Transverse colon (tissue), 4 donors: Measurements from ENCODE around the gene SPINT4. TPM values are rescaled to one million over a fixed set of nuclear protein-coding genes. Genes with fewer than 3 reads are reported as not detected.

Experiments
- DNase-seq: peaks from one replicate; pipeline ENCODE4 v3.0.0-alpha.2; 2019
- H3K27ac ChIP-seq, 4 donors: fragments of 200-600 bp; sonication (generic); 2 replicates each; pipeline ENCODE4 v1.5.1; 2016 to 2018; ENCODE audit warnings: inconsistent platforms in 4 of 4
- H3K27me3 ChIP-seq: fragments of 200-600 bp; sonication (generic); 2 replicates; pipeline ENCODE4 v1.5.1; 2017; ENCODE audit warnings: inconsistent platforms
- H3K36me3 ChIP-seq, 4 donors: fragments of 200-600 bp; sonication (generic); 2 replicates each; pipeline ENCODE4 v1.5.1; 2017 to 2019; ENCODE audit warnings: inconsistent platforms in 4 of 4
- H3K4me1 ChIP-seq, 4 donors: fragments of 200-600 bp; sonication (generic); 2 replicates each; pipeline ENCODE4 v1.5.1; 2017 to 2020; ENCODE audit warnings: inconsistent platforms in 4 of 4
- H3K4me3 ChIP-seq, 4 donors: fragments of 200-600 bp; sonication (generic); 1 replicate in 1 of 4; 2 replicates in 3 of 4; pipeline versions ENCODE4 v1.5.1 to v1.6.1; 2017 to 2019; ENCODE audit warnings: inconsistent platforms in 4 of 4
- H3K9me3 ChIP-seq, 2 donors: fragments of 200-600 bp; sonication (generic); 2 replicates each; pipeline ENCODE4 v1.5.1; 2017 to 2019; ENCODE audit warnings: inconsistent platforms in 2 of 2
- CTCF ChIP-seq, 5 experiments: fragments of 200-600 bp in 3 of 5; fragments of 450-650 bp in 2 of 5; sonication (generic) in 3 of 5; IDR thresholded peaks; 1 replicate in 2 of 5; 2 replicates in 3 of 5; pipeline ENCODE4 v1.5.1; 2016 to 2017; ENCODE audit warnings: antibody characterized with exemption in 5 of 5, inconsistent platforms in 3 of 5, mild to moderate bottlenecking in 2 of 5, moderate library complexity in 1 of 5
- EP300 ChIP-seq: sonication (generic); formaldehyde crosslinking; IDR thresholded peaks from one replicate; pipeline ENCODE4 v1.6.1; 2017; ENCODE audit warnings: antibody characterized with exemption, low read depth
- POLR2A ChIP-seq: fragments of 450-650 bp; IDR thresholded peaks from one replicate; pipeline ENCODE4 v1.6.1; 2016; ENCODE audit warnings: antibody characterized with exemption, mild to moderate bottlenecking, moderate library complexity
- POLR2AphosphoS5 ChIP-seq, 3 donors: sonication (generic); formaldehyde crosslinking; IDR thresholded peaks; one replicate each; pipeline ENCODE4 v1.6.1; 2016; ENCODE audit warnings: antibody characterized with exemption in 3 of 3
- WGBS, 2 donors: methylation state at CpG; one replicate each; pipeline ENCODE4 v1.1.5; 2018; ENCODE audit warnings: low coverage in 1 of 2; 5-methylcytosine and 5-hydroxymethylcytosine counted together
- in situ Hi-C, 4 donors: fragments of 200-750 bp; cut with MboI; loops; one replicate each; pipeline versions ENCODE4 v1.15.0 to v1.15.1; 2017; ENCODE audit warnings: low sequenced_read_pairs in 3 of 4, low pct_ligation_motif_present in 1 of 4, low pct_unique_long_range_greater_than_20kb in 1 of 4
- intact Hi-C: fragments of 100-400 bp; cut with DNase I; formaldehyde crosslinking; loops from one replicate; pipeline ENCODE4 v1.15.1; 2023; ENCODE audit warnings: low total_unique reads
- total RNA-seq, 4 donors: library from RNA; depleted of rRNA; stranded (reverse); fragments of >200 nt; gene quantifications; one replicate each; pipeline ENCODE4 v1.1.0, GENCODE V29; 2016

Gene SPINT4
- total RNA-seq, 4 donors from 2014 or later: not detected

- in situ Hi-C loops: no loop called here
- WGBS, 2 donors: 88% methylated on average over 19 of the region's 23 CpGs; no CpG with 5 or more reads in 1 of the 2 donors
- H3K27ac ChIP-seq: no peak overlapping the region
- intact Hi-C loops: no loop called here
- no peaks in the 10 kb centered on the region for H3K36me3 ChIP-seq
- no peak for DNase-seq
- no peak for TF ChIP-seq EP300
- TF ChIP-seq POLR2AphosphoS5 (IDR thresholded peaks at IDR 0.05): no peak
- TF ChIP-seq CTCF (IDR thresholded peaks at IDR 0.05): no peak
- no peaks in the 10 kb centered on the region for H3K27me3 ChIP-seq
- no peak overlapping the region for H3K4me3 ChIP-seq
- no peaks in the 10 kb centered on the region for H3K9me3 ChIP-seq
- no peaks in the 10 kb centered on the region for H3K4me1 ChIP-seq
Observed at GRCh38 chr20:45735988-45736387, 13.8 kb downstream of the SPINT4 start.

GRCh38 chr20:45742596-45742995 is 20.4 kb downstream of the SPINT4 start:
- intact Hi-C loops: no loop called here
- TF ChIP-seq CTCF (IDR thresholded peaks at IDR 0.05) (no peak), POLR2A (no peak), POLR2AphosphoS5 (IDR thresholded peaks at IDR 0.05) (no peak)
- no peak for DNase-seq
- no peaks in the 10 kb centered on the region for H3K9me3 ChIP-seq
- WGBS, 2 donors: 78 to 86% methylated on average over 4 of the region's 4 CpGs
- no peak overlapping the region for H3K4me3 ChIP-seq
- no peak overlapping the region for H3K27ac ChIP-seq
- no peaks in the 10 kb centered on the region for H3K36me3 ChIP-seq
- H3K27me3 ChIP-seq: peaks cover 2% of the 10 kb centered on the region
- H3K4me1 ChIP-seq: no peaks in the 10 kb centered on the region
- in situ Hi-C loops: no loop called here

- in situ Hi-C loops (no loop called here), intact Hi-C loops (no loop called here)
- H3K4me3 ChIP-seq: no peak overlapping the region
- H3K36me3 ChIP-seq: no peaks in the 10 kb centered on the region
- H3K27me3 ChIP-seq: peaks cover 5% of the 10 kb centered on the region
- DNase-seq: no peak
- H3K27ac ChIP-seq: no peak overlapping the region
- H3K4me1 ChIP-seq: no peaks in the 10 kb centered on the region
- TF ChIP-seq POLR2A (no peak), POLR2AphosphoS5 (IDR thresholded peaks at IDR 0.05) (no peak), CTCF (IDR thresholded peaks at IDR 0.05) (no peak), EP300 (no peak)
- no peaks in the 10 kb centered on the region for H3K9me3 ChIP-seq
Observed at GRCh38 chr20:45745015-45745414, 22.9 kb downstream of the SPINT4 start.

- TF ChIP-seq POLR2A: no peak
- TF ChIP-seq EP300: no peak
- intact Hi-C loops: no loop called here
- H3K4me1 ChIP-seq: no peaks in the 10 kb centered on the region
- H3K9me3 ChIP-seq: peaks cover 0 to 3% of the 10 kb centered on the region in 2 donors
- WGBS, 2 donors: 97 to 100% methylated on average over 1 of the region's 1 CpG
- no peak overlapping the region for H3K27ac ChIP-seq
- in situ Hi-C loops: loop anchor here in 3 of 4 donors (25.0 kb wide), 4 partner anchors 164 to 439 kb away; partner anchors contain the start of genes EPPIN (in 2 of the 3), WFDC6 (in 2 of the 3), MATN4 (in 1 of the 3) and RBPJL (in 1 of the 3)
- no peak overlapping the region for H3K4me3 ChIP-seq
- no peaks in the 10 kb centered on the region for H3K36me3 ChIP-seq
- DNase-seq: no peak
- H3K27me3 ChIP-seq: peaks cover 5% of the 10 kb centered on the region
Observed at GRCh38 chr20:45751721-45752120, 29.6 kb downstream of the SPINT4 start.

- intact Hi-C loops (no loop called here), in situ Hi-C loops (loop anchor here in 3 of 4 donors (25.0 kb wide), 4 partner anchors 165 to 440 kb away; partner anchors contain the start of genes EPPIN (in 2 of the 3), WFDC6 (in 2 of the 3), MATN4 (in 1 of the 3) and RBPJL (in 1 of the 3))
- WGBS, 2 donors: 72 to 77% methylated on average over 2 to 3 of the region's 3 CpGs
- H3K4me1 ChIP-seq: no peaks in the 10 kb centered on the region
- H3K9me3 ChIP-seq: peaks cover 0 to 3% of the 10 kb centered on the region in 2 donors
- peaks cover 2% of the 10 kb centered on the region for H3K27me3 ChIP-seq
- H3K27ac ChIP-seq: no peak overlapping the region
- H3K36me3 ChIP-seq: no peaks in the 10 kb centered on the region
- TF ChIP-seq EP300 (no peak), POLR2A (no peak), POLR2AphosphoS5 (IDR thresholded peaks at IDR 0.05) (no peak), CTCF (IDR thresholded peaks at IDR 0.05) (no peak)
- DNase-seq: no peak
- H3K4me3 ChIP-seq: no peak overlapping the region
Observed at GRCh38 chr20:45752746-45753145, 30.6 kb downstream of the SPINT4 start.
